NK-92 (cell line): Measurements from ENCODE around the gene HESX1.

Experiments
- DNase-seq: peaks from one replicate; lab custom pipeline; 2025; ENCODE audit not compliant: unreplicated experiment; lab: John Stamatoyannopoulos, UW

HESX1 gene

DNA sequence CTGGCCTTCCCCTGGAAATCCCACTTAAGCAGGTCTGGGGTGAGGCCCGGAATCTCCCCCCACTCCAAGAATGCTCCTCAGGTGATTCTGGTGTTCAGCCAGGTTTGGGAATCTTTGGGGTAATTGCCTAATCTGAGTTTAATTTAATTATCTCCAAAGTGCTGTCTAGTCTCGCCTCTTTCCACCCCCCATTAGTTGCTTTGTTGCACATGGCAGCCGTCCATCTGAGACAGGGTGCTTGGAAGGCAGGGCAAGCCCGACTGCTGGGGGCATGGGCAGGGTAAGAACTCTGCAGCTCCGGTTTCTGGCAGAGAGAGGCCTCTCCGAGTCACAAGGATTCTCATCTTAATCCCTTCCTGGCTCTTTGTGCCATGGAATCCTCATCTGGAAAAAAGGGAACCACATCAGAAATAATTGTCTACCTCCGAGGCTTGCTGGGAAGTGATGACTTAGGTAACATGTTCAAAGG lies 49.6 kb downstream of the HESX1 start:
- DNase-seq = no peak
